PC-9 (cell line): ENCODE data around the gene TP53AIP1. TPM values are rescaled to one million over a fixed set of nuclear protein-coding genes. Genes with fewer than 3 reads are reported as not detected.
A peak's percentile ranks its signal among the peaks of the same experiment; 100 is the strongest.

Source experiments
- BruUV-seq: library from RNA; stranded (reverse); fragments of 400-500 nt; replicated peaks from 2 replicates; lab custom pipeline; 2021; lab: Mats Ljungman, UMichigan
- CTCF ChIA-PET: fragments of 300-600 bp; sonication (Branson Sonifier 250); formaldehyde crosslinking; loops from one replicate; lab custom pipeline; 2022; ENCODE audit warnings: antibody characterized with exemption; lab: Charles Lee
- POLR2A ChIA-PET: fragments of 300-600 bp; sonication (Branson Sonifier 250); formaldehyde crosslinking; loops from one replicate; lab custom pipeline; 2022; ENCODE audit warnings: antibody characterized with exemption; ENCODE audit not compliant: unreplicated experiment; lab: Charles Lee
- DNase-seq, 2 experiments: peaks; one replicate each; pipeline versions ENCODE4 v3.0.0 to v3.0.0-alpha.2; 2015 to 2022; ENCODE audit warnings: mixed read lengths in 1 of 2
- H2AFZ ChIP-seq: fragments of 200-600 bp; sonication (generic); 2 replicates; pipeline ENCODE4 v1.8.1; 2017; ENCODE audit warnings: antibody characterized with exemption
- H3F3A ChIP-seq: fragments of 200-600 bp; sonication (generic); 2 replicates; pipeline ENCODE4 v1.8.1; 2017; ENCODE audit warnings: antibody characterized with exemption, mild to moderate bottlenecking, low read depth; ENCODE audit not compliant: insufficient read depth
- H3K27ac ChIP-seq: fragments of 200-600 bp; sonication (generic); 2 replicates; pipeline ENCODE4 v1.6.1; 2016; ENCODE audit warnings: mixed run types
- H3K27me3 ChIP-seq: fragments of 200-600 bp; sonication (generic); 2 replicates; pipeline ENCODE4 v1.6.1; 2016; ENCODE audit warnings: low read depth, mixed run types; ENCODE audit not compliant: insufficient read depth
- H3K36me3 ChIP-seq: fragments of 200-600 bp; sonication (generic); 2 replicates; pipeline ENCODE4 v1.6.1; 2016; ENCODE audit warnings: low read depth, mixed run types
- H3K4me1 ChIP-seq: fragments of 200-600 bp; sonication (generic); replicated peaks from 2 replicates; pipeline ENCODE4 v1.6.1; 2016; ENCODE audit warnings: mixed run types; ENCODE audit not compliant: insufficient read depth
- H3K4me2 ChIP-seq: fragments of 200-600 bp; sonication (generic); 2 replicates; pipeline ENCODE4 v1.6.1; 2017; ENCODE audit warnings: mixed run types
- H3K4me3 ChIP-seq: fragments of 200-600 bp; sonication (generic); 2 replicates; pipeline ENCODE4 v1.6.1; 2016; ENCODE audit warnings: mixed run types
- H3K79me2 ChIP-seq: fragments of 200-600 bp; sonication (generic); 2 replicates; pipeline ENCODE4 v1.6.1; 2017; ENCODE audit warnings: low read depth, mixed run types
- H3K9me2 ChIP-seq: fragments of 200-600 bp; sonication (generic); 2 replicates; pipeline ENCODE4 v1.8.1; 2017; ENCODE audit warnings: mild to moderate bottlenecking; ENCODE audit not compliant: insufficient read depth
- H3K9me3 ChIP-seq: fragments of 200-600 bp; sonication (generic); 2 replicates; pipeline ENCODE4 v1.8.1; 2016; ENCODE audit warnings: low read depth; ENCODE audit not compliant: insufficient read depth
- H4K20me1 ChIP-seq: fragments of 200-600 bp; sonication (generic); 2 replicates; pipeline ENCODE4 v1.8.1; 2017; ENCODE audit not compliant: insufficient read depth
- CTCF ChIP-seq: fragments of 200-600 bp; sonication (generic); conservative IDR thresholded peaks from 2 replicates; pipeline ENCODE4 v1.6.1; 2017; ENCODE audit warnings: mixed run types, antibody characterized with exemption, mild to moderate bottlenecking, moderate library complexity
- EZH2 ChIP-seq: fragments of 200-600 bp; sonication (generic); IDR thresholded peaks from 2 replicates; pipeline ENCODE4 v1.8.0; 2017; ENCODE audit warnings: antibody characterized with exemption, low read depth
- intact Hi-C: fragments of 100-400 bp; cut with micrococcal nuclease; formaldehyde crosslinking; loops from one replicate; pipeline ENCODE4 v1.10.0; 2022; ENCODE audit not compliant: unreplicated experiment
- total RNA-seq: library from RNA; stranded (reverse); gene quantifications from 2 replicates; pipeline ENCODE4 v1.2.3, GENCODE V29; 2021

Gene TP53AIP1
- total RNA-seq, 1 experiment from 2014 or later = not detected

- TF ChIP-seq CTCF (no peak), EZH2 (no peak)
- no peak overlapping the region for H3K4me3 ChIP-seq
- H3K36me3 ChIP-seq = no peaks in the 10 kb centered on the region
- peaks cover 20% of the 10 kb centered on the region for H3K4me1 ChIP-seq
- peaks cover 9% of the 10 kb centered on the region; the same call in 1 of the 2 replicates for H3K27me3 ChIP-seq
- H3K9me3 ChIP-seq = no peaks in the 10 kb centered on the region
- H3K27ac ChIP-seq = no peak overlapping the region
- intact Hi-C loops = no loop called here
- 0 out of 2 replicates have a peak, but pooled peaks cover 5% of the 10 kb centered on the region for H3F3A ChIP-seq
- no peaks in the 10 kb centered on the region for H3K9me2 ChIP-seq
- ChIA-PET POLR2A (interaction anchor here (0.5 kb wide), 1 partner anchor 54 kb away, joined by 3 read pairs; no protein-coding TSS in a partner anchor), CTCF (interaction anchor here (1.0 kb wide), 1 partner anchor 22 kb away, joined by 3 read pairs; no protein-coding TSS in a partner anchor)
- no peaks in the 10 kb centered on the region for H3K79me2 ChIP-seq
- no peak overlapping the region for H2AFZ ChIP-seq
- H4K20me1 ChIP-seq = no peaks in the 10 kb centered on the region
- no TSS peak for BruUV-seq
- peak; percentile 68 to 71 for DNase-seq
- H3K4me2 ChIP-seq = peak overlapping the region; percentile 54
Measured at GRCh38 chr11:128908391-128909246, 34.1 kb downstream of the TP53AIP1 start.

- Histone ChIP-seq H3K27me3 (peaks cover under 1% of the 10 kb centered on the region; the same call in 1 of the 2 replicates), H3K4me2 (no peak overlapping the region), H3K9me3 (no peaks in the 10 kb centered on the region), H3K4me3 (no peak overlapping the region), H3K79me2 (no peaks in the 10 kb centered on the region), H4K20me1 (no peaks in the 10 kb centered on the region), H3K9me2 (no peaks in the 10 kb centered on the region), H3K4me1 (peaks cover 20% of the 10 kb centered on the region), H3K36me3 (no peaks in the 10 kb centered on the region), H3K27ac (no peak overlapping the region), H2AFZ (no peak overlapping the region), H3F3A (0 out of 2 replicates have a peak, but pooled peaks cover 5% of the 10 kb centered on the region)
- BruUV-seq = no TSS peak
- no peak for TF ChIP-seq CTCF
- no peak for TF ChIP-seq EZH2
- POLR2A ChIA-PET = no interaction called here
- no peak for DNase-seq
- intact Hi-C loops = no loop called here
- CTCF ChIA-PET = interaction anchor here (0.6 to 1.0 kb wide), 2 partner anchors 21 to 418 kb away, joined by 3 to 23 read pairs; no protein-coding TSS in a partner anchor
Measured at GRCh38 chr11:128907585-128907984, 35.1 kb downstream of the TP53AIP1 start.

- CTCF ChIA-PET = interaction anchor here (0.6 to 1.0 kb wide), 4 partner anchors 10 to 759 kb away, joined by 3 to 4 read pairs (median 4); no protein-coding TSS in a partner anchor
- Histone ChIP-seq H3K4me3 (peak overlapping the region; percentile 74; the same call in 1 of the 2 replicates), H3K4me2 (peak overlapping the region; percentile 84), H3K27me3 (no peaks in the 10 kb centered on the region), H2AFZ (no peak overlapping the region), H3K79me2 (no peaks in the 10 kb centered on the region), H3K36me3 (no peaks in the 10 kb centered on the region), H3K9me2 (no peaks in the 10 kb centered on the region), H4K20me1 (no peaks in the 10 kb centered on the region), H3K4me1 (peaks cover 20% of the 10 kb centered on the region), H3K27ac (no peak overlapping the region), H3F3A (0 out of 2 replicates have a peak, but pooled peaks cover 5% of the 10 kb centered on the region), H3K9me3 (no peaks in the 10 kb centered on the region)
- TF ChIP-seq CTCF = peak; percentile 26; the same call in 1 of the 2 replicates
- TF ChIP-seq EZH2 = no peak
- DNase-seq = no peak
- no TSS peak for BruUV-seq
- POLR2A ChIA-PET = interaction anchor here (0.7 kb wide), 1 partner anchor 18 kb away, joined by 21 read pairs; no protein-coding TSS in a partner anchor
- intact Hi-C loops = no loop called here
Measured at GRCh38 chr11:128906185-128907050, 36.3 kb downstream of the TP53AIP1 start.
